ENCODE results near the gene PCNX1.

Gene PCNX1

DNA sequence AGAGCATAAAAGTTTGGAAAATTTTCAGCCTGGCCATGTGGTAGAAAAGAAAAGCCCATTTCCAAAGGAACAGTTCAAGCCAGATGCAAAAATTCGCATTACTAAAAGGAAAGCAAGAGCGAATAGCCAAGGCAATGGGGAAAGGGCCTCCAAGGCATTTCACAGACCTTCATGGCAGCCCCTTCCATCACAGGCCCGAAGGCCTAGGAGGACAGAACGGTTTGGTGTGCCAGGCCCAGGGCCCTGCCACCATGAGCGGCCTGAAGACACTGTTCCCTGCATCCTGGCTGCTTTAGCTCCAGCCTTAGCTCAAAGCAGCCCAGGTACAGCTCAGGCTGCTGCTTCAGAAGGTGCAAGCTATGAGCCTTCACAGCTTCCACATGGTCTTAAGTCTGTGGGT is 243.5 kb downstream of the PCNX1 start:
- DNase-seq (ENCODE audit: low read depth in 3 of 3), result no peak

DNA sequence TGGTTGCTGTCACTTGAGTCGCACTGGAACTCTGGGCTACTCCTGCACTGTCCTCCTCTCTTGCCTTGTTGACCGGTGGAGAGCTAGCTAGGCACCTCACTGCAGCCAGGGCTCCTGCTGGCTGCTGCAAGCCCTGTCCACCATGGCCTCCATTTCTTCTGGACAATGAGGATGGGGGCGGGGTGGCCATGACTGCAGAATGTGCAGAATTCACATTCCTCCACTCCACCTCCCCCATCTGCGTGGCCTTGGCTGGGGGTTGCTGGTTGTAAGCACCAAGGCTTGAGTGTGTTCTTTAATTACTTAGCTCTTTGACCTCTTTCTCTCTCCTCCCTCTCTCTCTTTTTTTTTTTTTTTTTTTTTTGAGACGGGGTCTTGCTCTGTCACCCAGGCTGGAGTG is 248.5 kb downstream of the PCNX1 start:
- DNase-seq (ENCODE audit: low read depth in 3 of 3), result no peak

- DNase-seq (ENCODE audit: low read depth in 3 of 3), result no peak
Observed at GRCh38 chr14:71163050-71163841, 256.0 kb downstream of the PCNX1 start.

DNA sequence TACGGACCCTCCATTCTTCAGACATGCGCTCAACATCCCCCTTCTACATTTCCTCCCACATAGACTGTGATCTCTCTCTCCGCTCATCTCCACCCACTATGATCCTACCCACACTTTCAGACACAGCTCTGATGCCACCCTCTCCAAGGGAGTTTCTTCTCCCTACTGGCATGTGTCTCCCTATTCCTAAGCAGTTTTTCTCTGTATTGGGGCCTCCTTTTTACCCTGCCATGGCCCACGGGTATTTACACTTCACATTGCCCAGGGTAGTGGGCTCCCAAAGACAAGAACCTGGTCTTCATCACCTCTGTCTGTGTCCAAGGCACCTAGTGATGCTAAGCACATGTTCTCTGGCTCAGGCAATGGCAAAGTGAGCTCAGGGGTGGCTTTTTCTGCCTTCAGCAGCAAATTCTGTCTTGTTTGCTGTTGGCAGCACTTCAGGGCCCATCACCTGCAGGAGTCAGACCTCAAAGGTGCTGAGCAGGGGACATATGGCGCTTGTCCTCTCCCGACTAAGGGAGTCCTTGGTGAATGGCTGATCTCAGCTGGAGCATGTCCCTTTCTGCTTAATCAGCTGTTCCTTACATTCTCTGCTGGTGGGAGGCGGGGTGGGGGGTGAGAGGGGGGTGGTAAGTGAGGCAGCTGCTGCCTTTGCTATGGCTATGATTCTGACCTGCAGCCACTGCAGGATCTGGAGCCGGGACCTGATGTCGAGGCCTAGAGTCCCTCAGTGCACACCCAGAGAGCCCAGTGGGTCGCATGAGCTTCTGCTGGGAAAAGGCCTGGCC is 256.8 kb downstream of the PCNX1 start:
- no peak for DNase-seq (ENCODE audit: low read depth in 3 of 3)

All from stimulated activated CD4-positive, alpha-beta T cell treated with anti-CD3 and anti-CD28 coated beads, TNF-alpha, amount 100 ng/mL, for 24 hours (primary cell).